Stimulated activated CD8-positive, alpha-beta memory T cell treated with anti-CD3 and anti-CD28 coated beads, Interleukin-7, amount 100 ng/mL, for 4 hours (primary cell): Measurements from ENCODE around the gene CALN1.
"Not testable (repeated sequence)": the region's sequence is repeated elsewhere in the genome, so short reads cannot be mapped to it uniquely, and the experiment has no call there.

Experiments
- DNase-seq, 2 donors: peaks; one replicate each; pipeline ENCODE4 v3.0.0-alpha.2; 2020; ENCODE audit warnings: low read depth in 2 of 2

Gene CALN1

GRCh38 chr7:72098807-72099580 lies 313.1 kb downstream of the CALN1 start:
- DNase-seq: no peak

DNA sequence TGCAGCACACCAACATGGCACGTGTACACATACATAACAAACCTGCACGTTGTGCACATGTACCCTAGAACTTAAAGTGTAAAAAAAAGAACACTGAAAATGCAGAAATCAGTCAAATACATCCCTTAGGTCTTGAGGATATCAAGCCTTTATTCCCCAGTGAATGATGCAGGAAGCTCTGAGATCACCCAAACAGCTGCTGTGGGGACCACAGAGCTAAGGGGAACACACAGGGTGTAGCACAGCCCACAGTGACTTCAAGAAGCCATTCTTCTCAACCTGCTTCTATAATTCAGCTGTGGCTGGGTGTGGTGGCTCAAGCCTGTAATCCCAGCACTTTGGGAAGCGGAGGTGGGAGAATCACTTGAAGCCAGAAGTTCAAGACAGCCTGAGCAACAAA lies 314.9 kb downstream of the CALN1 start:
- DNase-seq: no peak

- no peak for DNase-seq
Observed at GRCh38 chr7:72092769-72093168, 319.4 kb downstream of the CALN1 start.

DNA sequence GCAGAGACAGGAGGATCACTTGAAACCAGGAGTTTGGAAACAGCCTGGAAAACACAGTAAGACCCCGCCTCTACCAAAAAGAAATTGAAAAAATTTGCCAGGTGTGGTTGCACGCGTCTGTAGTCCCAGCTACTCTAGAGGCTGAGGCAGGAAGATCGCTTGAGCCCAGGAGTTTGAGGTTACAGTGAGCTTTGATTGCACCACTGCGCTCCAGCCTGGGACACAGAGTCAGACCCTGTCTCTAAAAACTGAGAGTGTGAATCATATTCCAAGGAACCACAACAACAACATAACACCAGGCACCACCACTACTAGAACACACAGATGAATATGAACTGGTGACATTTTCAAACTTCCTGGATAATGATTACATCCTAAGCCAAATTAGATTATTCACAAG lies 324.2 kb downstream of the CALN1 start:
- DNase-seq: no peak

DNA sequence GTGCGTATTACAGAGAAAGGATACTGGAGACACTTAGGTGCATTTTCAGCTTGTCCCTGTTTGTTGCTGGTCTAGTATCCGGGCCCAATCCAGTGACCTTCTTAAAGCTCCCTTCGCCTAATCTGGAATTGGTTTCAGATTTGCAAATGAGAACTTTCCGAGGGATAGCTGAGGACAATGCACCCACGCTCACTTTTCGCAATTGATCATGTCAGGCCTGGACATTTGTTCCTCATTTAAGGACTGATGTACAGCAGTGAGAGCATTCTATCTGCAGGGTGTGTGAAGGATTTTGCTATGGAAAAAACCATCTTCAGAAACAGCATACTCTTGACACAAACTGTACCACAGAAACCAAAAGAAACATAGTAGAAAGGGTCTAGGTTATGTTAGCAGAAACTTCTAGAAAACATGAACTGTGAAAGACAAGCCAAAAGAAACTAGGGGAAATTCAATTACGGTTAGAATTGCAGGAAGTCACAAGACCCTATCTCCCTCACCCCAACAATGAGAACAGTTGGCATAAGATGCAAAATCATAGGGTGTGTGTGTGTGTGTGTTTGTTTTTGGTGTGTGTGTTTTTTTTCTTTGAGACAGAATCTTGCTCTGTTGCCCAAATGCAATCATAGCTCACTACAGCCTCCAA lies 331.1 kb downstream of the CALN1 start:
- DNase-seq: no peak

DNA sequence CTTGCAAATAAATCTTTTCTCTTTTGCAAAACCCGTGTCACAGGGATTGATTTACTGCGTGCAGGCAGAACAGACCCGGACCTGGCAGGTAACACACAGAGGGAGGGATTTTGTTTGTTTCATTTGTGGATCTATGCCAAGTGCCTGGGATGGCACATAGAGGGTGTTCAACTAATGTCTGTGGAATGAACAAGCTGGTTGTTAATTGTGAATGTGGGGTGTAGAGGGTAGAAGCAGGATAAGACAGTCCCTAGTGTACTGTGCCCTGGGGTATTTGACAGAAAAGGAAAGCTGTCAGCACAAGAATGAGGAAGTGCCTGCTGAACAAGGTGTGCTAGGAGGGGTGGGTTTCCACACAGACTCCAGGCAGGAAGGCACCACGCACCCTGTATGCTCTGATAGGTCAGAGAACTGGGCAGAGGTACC lies 331.8 kb downstream of the CALN1 start:
- no peak for DNase-seq

GRCh38 chr7:72078856-72079255 lies 333.3 kb downstream of the CALN1 start:
- no peak for DNase-seq

- no peak for DNase-seq
Observed at GRCh38 chr7:72078301-72078700, 333.8 kb downstream of the CALN1 start.

- DNase-seq: no peak
Observed at GRCh38 chr7:72077786-72078185, 334.4 kb downstream of the CALN1 start.

DNA sequence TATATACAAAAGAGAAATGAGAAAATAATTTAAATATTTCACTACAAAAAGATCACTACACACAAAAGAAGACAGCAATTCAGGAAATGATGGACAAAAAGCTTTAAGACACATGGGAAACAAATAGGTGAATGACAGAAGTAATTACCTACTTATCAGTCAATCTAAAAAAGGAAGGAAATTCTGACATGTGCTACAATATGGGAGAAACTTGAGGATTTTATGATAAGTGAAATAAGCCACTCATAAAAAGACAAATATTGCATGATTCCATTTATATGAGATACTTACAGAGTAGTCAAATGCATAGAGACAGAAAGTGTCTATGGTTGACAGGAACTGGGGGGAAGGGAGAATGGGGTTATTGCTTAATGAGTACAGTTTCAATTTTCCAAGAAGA lies 339.2 kb downstream of the CALN1 start:
- DNase-seq: no peak

- no peak for DNase-seq
Observed at GRCh38 chr7:72069263-72069662, 342.9 kb downstream of the CALN1 start.

- not testable (repeated sequence) for DNase-seq
Observed at GRCh38 chr7:72065764-72066163, 346.4 kb downstream of the CALN1 start.

DNA sequence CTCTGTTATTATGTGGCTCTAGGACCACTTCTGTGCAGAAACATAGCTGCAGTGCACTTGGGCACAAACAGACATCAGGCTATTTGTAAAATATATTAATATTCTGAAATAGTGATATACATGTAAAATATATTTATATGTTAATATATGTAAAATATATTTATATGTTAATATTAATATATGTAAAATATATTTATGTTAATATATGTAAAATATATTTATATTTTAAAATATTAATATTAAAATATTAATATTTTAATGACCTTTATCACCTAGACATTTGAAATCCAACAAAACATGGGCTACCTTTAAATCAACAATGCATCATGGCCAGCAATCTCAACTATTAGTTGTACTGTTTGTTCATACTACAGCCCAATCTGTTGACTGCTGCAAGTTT lies 347.2 kb downstream of the CALN1 start:
- no peak for DNase-seq

DNA sequence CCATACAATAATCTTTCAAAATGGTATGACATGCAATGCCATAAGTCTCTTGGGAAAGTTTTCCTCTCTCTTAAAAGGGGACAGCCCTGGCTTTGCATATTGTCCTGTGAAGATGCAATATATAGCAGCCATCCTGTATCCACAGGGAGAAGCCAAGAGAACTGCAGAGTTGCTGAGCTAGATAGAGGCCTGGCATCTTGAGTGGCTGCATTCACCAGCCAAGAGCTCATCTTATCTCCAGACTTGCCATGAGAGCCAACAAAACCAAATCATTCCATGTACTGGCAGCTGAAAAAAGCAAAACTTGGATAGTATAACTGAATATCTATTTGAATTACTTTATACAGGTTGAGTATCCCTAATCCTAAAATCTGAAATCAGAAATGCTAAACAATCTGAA lies 348.8 kb downstream of the CALN1 start:
- no peak for DNase-seq

GRCh38 chr7:72062666-72063065 lies 349.5 kb downstream of the CALN1 start:
- no peak for DNase-seq

DNA sequence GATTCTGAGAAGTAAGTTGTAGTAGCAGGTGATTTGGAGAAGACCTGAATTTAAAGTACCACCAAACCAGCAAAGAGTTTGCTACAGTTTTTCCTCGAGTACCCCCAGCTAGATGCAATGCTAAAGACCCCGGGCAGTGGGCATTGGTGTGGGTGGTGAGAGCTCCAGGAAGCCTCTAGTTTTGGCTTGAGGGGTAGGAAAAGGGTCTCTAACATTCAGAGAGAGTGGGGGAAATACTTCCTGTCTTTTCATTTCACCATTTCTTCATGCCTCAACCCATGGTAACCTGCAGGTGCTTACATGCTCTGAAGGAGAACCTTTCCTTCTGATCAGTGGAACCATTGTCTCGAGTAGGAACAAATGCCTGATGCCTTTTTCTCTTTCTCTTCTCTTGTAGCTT lies 352.2 kb downstream of the CALN1 start:
- DNase-seq: no peak

- DNase-seq: no peak
Observed at GRCh38 chr7:72058579-72058978, 353.6 kb downstream of the CALN1 start.

- no peak for DNase-seq
Observed at GRCh38 chr7:72057796-72058195, 354.3 kb downstream of the CALN1 start.

DNA sequence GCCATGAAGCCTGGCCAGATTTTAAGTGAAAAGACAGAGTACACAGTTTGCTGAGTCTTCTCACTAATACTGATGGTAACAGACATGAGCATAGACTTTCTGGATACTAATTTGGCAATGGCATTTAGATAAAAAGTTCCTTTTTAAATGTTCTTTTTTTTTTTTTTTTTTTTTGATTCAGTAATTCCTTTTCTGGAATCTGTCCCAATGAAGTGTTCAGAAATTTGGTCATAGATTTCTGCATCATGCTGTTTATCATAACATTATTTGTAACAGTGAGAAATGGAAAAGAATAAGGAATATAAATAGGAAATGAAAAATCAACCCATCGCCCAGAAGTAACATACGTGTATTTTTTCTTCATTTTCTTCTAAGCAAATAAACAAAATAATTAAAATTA lies 354.9 kb downstream of the CALN1 start:
- no peak for DNase-seq

- no peak for DNase-seq
Observed at GRCh38 chr7:72055426-72055825, 356.7 kb downstream of the CALN1 start.

- no peak for DNase-seq
Observed at GRCh38 chr7:72053292-72053691, 358.8 kb downstream of the CALN1 start.

GRCh38 chr7:72048420-72048819 lies 363.7 kb downstream of the CALN1 start:
- DNase-seq: no peak

- DNase-seq: no peak
Observed at GRCh38 chr7:72042855-72043254, 369.3 kb downstream of the CALN1 start.

GRCh38 chr7:72040641-72041040 lies 371.5 kb downstream of the CALN1 start:
- DNase-seq: no peak
